SK-N-SH (cell line): ENCODE data around the gene FAM120A.

Experiments used
- IRF3 ChIP-seq: fragments of 150-350 bp; IDR thresholded peaks from 2 replicates; pipeline ENCODE4 v1.6.1; 2016; ENCODE audit warnings: mild to moderate bottlenecking, low read depth, low read length
- RFX5 ChIP-seq: IDR thresholded peaks from 2 replicates; pipeline ENCODE4 v1.6.1; 2012; ENCODE audit warnings: mild to moderate bottlenecking, improper control_type of control experiment, low read length
- TF ChIP-seq, protein P1 (sequence below): fragments of 200-600 bp; sonication (generic); IDR thresholded peaks from 2 replicates; pipeline ENCODE4 v1.6.1; 2017; ENCODE audit warnings: antibody characterized with exemption, mild to moderate bottlenecking, moderate library complexity

- TF ChIP-seq, protein P1, sequence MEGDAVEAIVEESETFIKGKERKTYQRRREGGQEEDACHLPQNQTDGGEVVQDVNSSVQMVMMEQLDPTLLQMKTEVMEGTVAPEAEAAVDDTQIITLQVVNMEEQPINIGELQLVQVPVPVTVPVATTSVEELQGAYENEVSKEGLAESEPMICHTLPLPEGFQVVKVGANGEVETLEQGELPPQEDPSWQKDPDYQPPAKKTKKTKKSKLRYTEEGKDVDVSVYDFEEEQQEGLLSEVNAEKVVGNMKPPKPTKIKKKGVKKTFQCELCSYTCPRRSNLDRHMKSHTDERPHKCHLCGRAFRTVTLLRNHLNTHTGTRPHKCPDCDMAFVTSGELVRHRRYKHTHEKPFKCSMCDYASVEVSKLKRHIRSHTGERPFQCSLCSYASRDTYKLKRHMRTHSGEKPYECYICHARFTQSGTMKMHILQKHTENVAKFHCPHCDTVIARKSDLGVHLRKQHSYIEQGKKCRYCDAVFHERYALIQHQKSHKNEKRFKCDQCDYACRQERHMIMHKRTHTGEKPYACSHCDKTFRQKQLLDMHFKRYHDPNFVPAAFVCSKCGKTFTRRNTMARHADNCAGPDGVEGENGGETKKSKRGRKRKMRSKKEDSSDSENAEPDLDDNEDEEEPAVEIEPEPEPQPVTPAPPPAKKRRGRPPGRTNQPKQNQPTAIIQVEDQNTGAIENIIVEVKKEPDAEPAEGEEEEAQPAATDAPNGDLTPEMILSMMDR: no peak
- no peak for TF ChIP-seq RFX5
- TF ChIP-seq IRF3: no peak
These were observed 151.5 kb downstream of the FAM120A start for GRCh38 chr9:93603011-93603410.
